Measurements from ENCODE around the gene GNG7. TPM values are rescaled to one million over a fixed set of nuclear protein-coding genes. Genes with fewer than 3 reads are reported as not detected.
A peak's percentile ranks its signal among the peaks of the same experiment; 100 is the strongest.

Gene GNG7
- total RNA-seq, 4 donors from 2014 or later = 4.7 to 15.6 (median 9.2) TPM

- H3K27ac ChIP-seq = peak overlapping the region in 1 of 4 donors; percentile 8
- ATAC-seq = peak; percentile 61
Measured at GRCh38 chr19:2618611-2619010, 83.9 kb downstream of the GNG7 start.

GRCh38 chr19:2617393-2618165, 84.9 kb downstream of the GNG7 start:
- no peaks in the 10 kb centered on the region for H3K36me3 ChIP-seq
- H3K27ac ChIP-seq = no peak overlapping the region
- H3K4me3 ChIP-seq = no peak overlapping the region

More at GRCh38 chr19:2618611-2619010, 83.9 kb downstream of the GNG7 start:
- Histone ChIP-seq H3K4me1 (peaks cover 0 to 14% (median 0%) of the 10 kb centered on the region in 3 donors), H3K27me3 (no peaks in the 10 kb centered on the region), H3K4me3 (no peak overlapping the region), H3K9me3 (peaks cover 0 to 5% (median 0%) of the 10 kb centered on the region in 3 donors), H3K36me3 (no peaks in the 10 kb centered on the region)
- TF ChIP-seq EP300 (IDR thresholded peaks at IDR 0.05) = no peak
- TF ChIP-seq CTCF (IDR thresholded peaks at IDR 0.05) = no peak
- TF ChIP-seq POLR2AphosphoS5 (IDR thresholded peaks at IDR 0.05) = no peak
- TF ChIP-seq POLR2A (IDR thresholded peaks at IDR 0.05) = no peak
- 41 to 82% methylated on average over 6 to 8 of the region's 10 CpGs for WGBS, 2 donors (ENCODE audit: low coverage in 1 of 2)

DNA sequence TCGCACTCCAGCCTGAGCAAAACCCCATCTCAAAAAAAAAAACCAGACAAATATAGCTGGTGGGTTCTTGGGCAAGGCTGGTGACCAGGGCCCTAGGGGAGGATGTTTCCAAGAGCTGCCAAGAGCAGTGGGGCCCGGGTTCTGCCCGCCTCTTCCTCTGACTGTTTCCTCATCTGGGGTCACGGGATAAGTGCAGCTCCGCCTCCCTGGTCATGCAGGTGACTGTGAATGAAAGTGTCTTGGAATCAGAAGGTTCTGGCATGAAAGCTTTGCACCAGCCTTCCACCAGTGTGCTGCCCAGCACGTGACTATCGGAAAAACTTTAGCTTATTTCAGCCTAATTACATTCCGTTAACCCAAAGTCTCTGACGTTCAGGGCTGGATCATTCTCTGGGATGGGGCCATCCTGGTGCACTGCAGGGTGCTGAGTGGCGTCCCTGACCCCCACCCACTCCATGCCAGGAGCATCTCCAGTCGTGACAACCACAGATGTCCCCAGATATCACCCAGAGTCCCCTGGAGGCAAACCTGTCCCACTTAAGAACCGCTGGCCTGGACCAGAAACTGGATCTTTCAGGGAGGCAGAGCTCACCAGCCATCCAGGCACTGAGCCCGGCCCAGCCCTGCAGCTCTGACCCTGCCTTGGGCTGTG, 85.6 kb downstream of the GNG7 start:
- peaks cover 0 to 16% (median 0%) of the 10 kb centered on the region in 3 donors for H3K4me1 ChIP-seq
- no peak overlapping the region for H3K27ac ChIP-seq
- 74% methylated on average over 6 of the region's 13 CpGs; no CpG with 5 or more reads in 1 of the 2 donors for WGBS, 2 donors (ENCODE audit: low coverage in 1 of 2)
- no peak for TF ChIP-seq POLR2AphosphoS5 (IDR thresholded peaks at IDR 0.05)
- TF ChIP-seq POLR2A (IDR thresholded peaks at IDR 0.05) = no peak
- TF ChIP-seq EP300 (IDR thresholded peaks at IDR 0.05) = no peak
- no peak for TF ChIP-seq CTCF (IDR thresholded peaks at IDR 0.05)
- no peak overlapping the region for H3K4me3 ChIP-seq
- ATAC-seq = no peak
- H3K36me3 ChIP-seq = no peaks in the 10 kb centered on the region
- peaks cover 0 to 5% (median 0%) of the 10 kb centered on the region in 3 donors for H3K9me3 ChIP-seq
- no peaks in the 10 kb centered on the region for H3K27me3 ChIP-seq

More at GRCh38 chr19:2617393-2618165, 84.9 kb downstream of the GNG7 start:
- H3K4me1 ChIP-seq = peaks cover 0 to 16% (median 0%) of the 10 kb centered on the region in 3 donors
- TF ChIP-seq POLR2A (IDR thresholded peaks at IDR 0.05) (no peak), CTCF (IDR thresholded peaks at IDR 0.05) (no peak), EP300 (IDR thresholded peaks at IDR 0.05) (no peak)
- peaks cover 0 to 5% (median 0%) of the 10 kb centered on the region in 3 donors for H3K9me3 ChIP-seq
- no peak for ATAC-seq
- WGBS, 2 donors (ENCODE audit: low coverage in 1 of 2) = 83 to 84% methylated on average over 6 to 7 of the region's 11 CpGs
- no peaks in the 10 kb centered on the region for H3K27me3 ChIP-seq

GRCh38 chr19:2615782-2616181, 86.7 kb downstream of the GNG7 start:
- Histone ChIP-seq H3K9me3 (peaks cover 0 to 5% (median 0%) of the 10 kb centered on the region in 3 donors), H3K36me3 (no peaks in the 10 kb centered on the region), H3K4me1 (peaks cover 0 to 25% (median 5%) of the 10 kb centered on the region in 3 donors), H3K27ac (no peak overlapping the region), H3K4me3 (no peak overlapping the region), H3K27me3 (no peaks in the 10 kb centered on the region)
- TF ChIP-seq POLR2A (IDR thresholded peaks at IDR 0.05) (no peak), CTCF (IDR thresholded peaks at IDR 0.05) (no peak), EP300 (IDR thresholded peaks at IDR 0.05) (no peak), POLR2AphosphoS5 (IDR thresholded peaks at IDR 0.05) (no peak)
- ATAC-seq = no peak
- WGBS, 2 donors (ENCODE audit: low coverage in 1 of 2) = 82 to 83% methylated on average over 1 to 3 of the region's 6 CpGs
